GM12891 (cell line): ENCODE results near the gene MAPT.

Experiments
- PAX5 ChIP-seq: IDR thresholded peaks from 2 replicates; pipeline ENCODE4 v1.6.1; 2011; ENCODE audit warnings: low read length, moderate library complexity, mild to moderate bottlenecking; ENCODE audit not compliant: insufficient read depth, severe bottlenecking
- POLR2A ChIP-seq: IDR thresholded peaks from 2 replicates; pipeline ENCODE4 v1.6.1; 2011; ENCODE audit warnings: low read depth, low read length, control low read depth
- POLR2AphosphoS5 ChIP-seq: IDR thresholded peaks from 2 replicates; pipeline ENCODE4 v1.6.1; 2011; ENCODE audit warnings: low read depth, low read length, control low read depth
- POU2F2 ChIP-seq: IDR thresholded peaks from 2 replicates; pipeline ENCODE4 v1.6.1; 2011; ENCODE audit warnings: low read depth, mild to moderate bottlenecking, control low read depth, low read length, moderate library complexity
- SPI1 ChIP-seq: IDR thresholded peaks from 2 replicates; pipeline ENCODE4 v1.6.1; 2011; ENCODE audit warnings: low read depth, low read length, control low read depth
- TAF1 ChIP-seq: IDR thresholded peaks from 2 replicates; pipeline ENCODE4 v1.6.1; 2011; ENCODE audit warnings: low read depth, low read length, control low read depth

DNA sequence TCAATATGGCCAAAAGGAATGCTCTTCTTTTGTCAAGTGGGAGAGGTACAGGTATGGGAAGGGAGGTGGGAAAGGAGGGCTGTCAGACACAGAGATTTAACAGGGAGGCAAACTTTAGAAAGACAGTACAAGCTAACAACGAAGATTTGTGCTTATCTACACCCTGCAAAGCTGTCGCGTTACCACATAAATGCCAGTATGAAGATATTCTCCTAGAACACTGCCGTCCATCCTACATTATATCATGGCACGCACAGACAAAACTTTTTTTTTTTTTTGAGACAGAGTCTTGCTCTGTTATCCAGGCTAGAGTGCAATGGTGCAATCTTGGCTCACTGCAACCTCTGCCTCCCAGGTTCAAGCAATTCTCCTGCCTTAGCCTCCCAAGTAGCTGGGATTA lies 155.3 kb downstream of the MAPT start:
- TF ChIP-seq POLR2A, result no peak
- no peak for TF ChIP-seq PAX5
- TF ChIP-seq POU2F2, result no peak
- TF ChIP-seq POLR2AphosphoS5, result no peak
- TF ChIP-seq TAF1, result no peak
- no peak for TF ChIP-seq SPI1
